H1 (cell line): ENCODE data around the gene CEP83. TPM values are rescaled to one million over a fixed set of nuclear protein-coding genes. Genes with fewer than 3 reads are reported as not detected.

Source experiments
- USF2 ChIP-seq: IDR thresholded peaks from 2 replicates; pipeline ENCODE4 v1.6.1; 2011; ENCODE audit warnings: low read length, improper control_type of control experiment
- polyA plus RNA-seq, 7 experiments: library from polyadenylated mRNA; depleted of rRNA in 3 of 7; stranded (reverse) in 5 of 7; unstranded in 2 of 7; fragments of >200 nt in 5 of 7; fragments of 200-250 nt in 2 of 7; gene quantifications; 1 replicate in 5 of 7; 2 replicates in 1 of 7; 4 replicates in 1 of 7; pipeline versions ENCODE4 v1.2.1 to v1.2.3, GENCODE V29; 2011 to 2013; ENCODE audit warnings: missing spikeins in 2 of 7, mixed read lengths in 2 of 7
- total RNA-seq: library from RNA; stranded (reverse); fragmentation: NEBNext Ultra II Directional; extraction: Animal tissue kit (Norgen Biotek cat#: 25700); gene quantifications from 2 replicates; pipeline ENCODE4 v1.2.1, GENCODE V29; 2021

Gene CEP83
- total and polyA plus RNA-seq, 2 of the 8 experiments (the other 6 are each of a cell fraction or from before 2014, with no cell fraction given) = 6.0 to 25.8 TPM

DNA sequence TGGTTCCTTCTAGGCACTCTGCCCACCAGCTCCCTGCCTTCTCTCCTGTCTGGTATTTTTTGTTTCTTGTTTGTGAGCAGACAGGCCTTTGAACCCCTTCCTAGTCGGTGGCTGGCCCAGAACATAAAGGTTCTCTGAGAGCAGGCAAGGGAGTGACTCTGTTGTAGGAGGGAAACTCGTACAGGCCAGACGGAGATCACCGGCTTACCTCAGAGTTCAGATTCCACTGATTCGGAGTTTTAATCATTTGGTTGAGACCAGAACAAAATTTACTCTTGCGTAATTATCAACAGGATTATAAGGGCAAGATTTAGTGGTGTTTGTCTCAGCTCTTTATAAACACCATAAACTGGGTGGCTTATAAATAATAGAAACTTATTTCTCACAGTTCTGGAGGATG is 182.9 kb downstream of the CEP83 start (continued):
- TF ChIP-seq USF2 = no peak
- TF ChIP-seq, all 59 proteins: peak for 0
